Metanephros (tissue), 1 donor: ENCODE data around the gene KHK. TPM values are rescaled to one million over a fixed set of nuclear protein-coding genes. Genes with fewer than 3 reads are reported as not detected.

Experiments
- total RNA-seq: library from RNA; depleted of rRNA; stranded (reverse); fragments of >200 nt; gene quantifications from one replicate; pipeline ENCODE4 v1.2.3, GENCODE V29; 2014

Gene KHK
- total RNA-seq: 18.2 TPM

GRCh38 chr2:27086724-27087593 lies at the start of gene KHK:
Gene KHK, plus strand, starts transcription at chr2:27086772. Its CDS starts 488 bp downstream, at chr2:27087260.

GRCh38 chr2:27050996-27051901 lies 35.3 kb upstream of the KHK start, which contains the start of gene AGBL5:
Gene AGBL5, plus strand, starts transcription at chr2:27051668. Its CDS starts 1,291 bp downstream, at chr2:27052959.

GRCh38 chr2:27071277-27071989 lies 15.1 kb upstream of the KHK start, which contains the start of gene OST4:
Gene OST4, minus strand, starts transcription at chr2:27071654.

GRCh38 chr2:27078267-27079194 lies 8.0 kb upstream of the KHK start, which contains the start of gene EMILIN1:
Gene EMILIN1, plus strand, starts transcription at chr2:27078615. Its CDS starts 451 bp downstream, at chr2:27079066.

GRCh38 chr2:27118525-27119329 lies 32.2 kb downstream of the KHK start, which contains the start of gene CGREF1:
Gene CGREF1, minus strand, starts transcription at chr2:27119128. Its CDS starts 14,762 bp downstream, at chr2:27104366.

GRCh38 chr2:27123302-27124150 lies 37.0 kb downstream of the KHK start, which contains the start of gene ABHD1:
Gene ABHD1, plus strand, starts transcription at chr2:27123815. Its CDS starts 134 bp downstream, at chr2:27123949.

GRCh38 chr2:27133905-27134780 lies 47.6 kb downstream of the KHK start, which contains the start of gene PREB:
Gene PREB, minus strand, starts transcription at chr2:27134636. Its CDS starts 215 bp downstream, at chr2:27134421.

GRCh38 chr2:27139310-27139709 lies 52.7 kb downstream of the KHK start, which contains the start of gene PRR30:
Gene PRR30, minus strand, starts transcription at chr2:27139410. Its CDS starts 1,081 bp downstream, at chr2:27138329.

GRCh38 chr2:27148801-27149439 lies 62.3 kb downstream of the KHK start, which contains the start of gene TCF23:
Gene TCF23, plus strand, starts transcription at chr2:27149004. Its CDS starts 130 bp downstream, at chr2:27149134.

Other genes starting within 250 kb of the KHK start
- 2.1 TPM for gene DPYSL5, start 238.6 kb upstream of the KHK start, total RNA-seq
- gene MAPRE3, start 116.1 kb upstream of the KHK start, total RNA-seq: 7.0 TPM
- gene TMEM214, start 53.8 kb upstream of the KHK start, total RNA-seq: 33.5 TPM
- 31.6 TPM for gene AGBL5, start 35.1 kb upstream of the KHK start, total RNA-seq
- 166 TPM for gene OST4, start 15.1 kb upstream of the KHK start, total RNA-seq
- gene EMILIN1, start 8.2 kb upstream of the KHK start, total RNA-seq: 164 TPM
- gene CGREF1, start 32.4 kb downstream of the KHK start, total RNA-seq: 3.6 TPM
- 0.47 TPM for gene ABHD1, start 37.0 kb downstream of the KHK start, total RNA-seq
- 27.2 TPM for gene PREB, start 47.9 kb downstream of the KHK start, total RNA-seq
- gene PRR30, start 52.6 kb downstream of the KHK start, total RNA-seq: not detected
- 0.35 TPM for gene TCF23, start 62.2 kb downstream of the KHK start, total RNA-seq
- 146 TPM for gene ATRAID, start 125.3 kb downstream of the KHK start, total RNA-seq
- 31.8 TPM for gene SLC5A6, start 125.5 kb downstream of the KHK start, total RNA-seq
- 52.7 TPM for gene CAD, start 130.6 kb downstream of the KHK start, total RNA-seq
- 2.2 TPM for gene SLC30A3, start 176.3 kb downstream of the KHK start, total RNA-seq
- gene DNAJC5G, start 188.7 kb downstream of the KHK start, total RNA-seq: 0.12 TPM
- 10.4 TPM for gene TRIM54, start 195.7 kb downstream of the KHK start, total RNA-seq
- gene UCN, start 221.7 kb downstream of the KHK start, total RNA-seq: 2.5 TPM
- gene MPV17, start 236.3 kb downstream of the KHK start, total RNA-seq: 36.4 TPM